ENCODE data around the gene WDR33.

Gene WDR33

DNA sequence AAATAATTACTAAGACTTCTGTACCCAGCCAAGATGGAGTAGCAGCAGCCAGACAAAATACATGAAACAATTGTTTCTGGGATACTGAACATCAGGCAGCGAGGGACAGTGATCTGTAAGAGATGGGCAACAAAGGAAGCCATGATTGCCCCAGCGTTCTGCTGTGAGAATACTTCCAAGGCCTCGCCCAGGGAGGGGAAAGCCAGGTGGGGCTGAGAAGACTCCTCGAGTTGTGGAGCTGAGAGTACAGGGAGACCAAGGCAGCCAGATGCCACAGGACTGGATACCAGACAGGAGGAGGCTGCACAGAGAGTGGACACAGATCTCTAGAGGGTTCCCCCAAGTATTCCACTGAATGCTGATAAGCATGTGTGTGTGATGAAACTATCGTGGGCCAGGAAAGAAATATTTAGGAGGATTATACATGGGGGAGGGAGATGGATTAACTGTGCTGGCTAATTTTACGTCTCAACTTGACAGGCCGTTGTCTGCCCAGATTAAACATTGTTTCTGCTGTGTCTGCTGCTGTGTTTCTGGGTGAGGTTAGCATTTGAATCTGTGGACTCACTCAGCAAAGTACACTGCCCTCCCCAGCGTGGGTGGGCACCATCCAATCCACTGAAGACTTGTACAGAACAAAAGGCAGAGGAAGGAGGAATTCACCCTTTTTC lies 125.4 kb downstream of the WDR33 start:
- no peak for DNase-seq

DNA sequence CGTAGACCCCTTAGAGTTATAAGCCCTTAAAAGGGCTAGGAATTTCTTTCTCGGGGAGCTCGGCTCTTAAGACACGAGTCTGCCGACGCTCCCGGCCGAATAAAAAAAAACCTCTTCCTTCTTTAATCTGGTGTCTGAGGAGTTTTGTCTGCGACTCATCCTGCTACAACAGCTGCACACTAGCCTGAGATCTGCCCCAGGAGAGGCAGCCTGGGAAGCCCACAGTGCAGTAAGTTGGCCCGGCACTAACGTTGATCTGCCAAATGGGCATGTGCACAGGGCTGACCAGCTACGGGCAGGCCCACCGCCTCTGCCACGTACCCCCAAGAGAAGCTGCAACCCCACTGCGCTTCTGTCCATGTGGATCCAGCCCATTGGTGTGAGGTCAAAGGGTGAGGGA lies 127.2 kb downstream of the WDR33 start:
- no peak for DNase-seq

DNA sequence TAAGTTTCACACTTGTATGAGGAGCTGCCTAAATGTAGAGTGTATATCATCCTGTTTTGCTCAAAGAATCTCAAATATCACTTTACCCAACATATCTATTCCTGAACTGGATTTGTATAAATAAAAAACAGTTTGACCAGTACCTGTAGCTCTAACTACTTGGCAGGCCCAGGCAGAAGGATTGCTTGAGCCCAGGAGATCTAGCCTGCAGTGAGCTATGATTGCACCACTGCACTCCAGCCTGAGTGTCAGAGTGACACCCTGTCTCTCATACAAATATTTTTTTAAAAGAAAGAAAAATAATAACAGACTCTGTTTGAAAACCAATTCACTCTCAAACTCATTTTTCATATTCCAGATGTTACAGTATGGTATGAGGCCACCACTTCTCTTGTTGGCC lies 127.9 kb downstream of the WDR33 start:
- no peak for DNase-seq

DNA sequence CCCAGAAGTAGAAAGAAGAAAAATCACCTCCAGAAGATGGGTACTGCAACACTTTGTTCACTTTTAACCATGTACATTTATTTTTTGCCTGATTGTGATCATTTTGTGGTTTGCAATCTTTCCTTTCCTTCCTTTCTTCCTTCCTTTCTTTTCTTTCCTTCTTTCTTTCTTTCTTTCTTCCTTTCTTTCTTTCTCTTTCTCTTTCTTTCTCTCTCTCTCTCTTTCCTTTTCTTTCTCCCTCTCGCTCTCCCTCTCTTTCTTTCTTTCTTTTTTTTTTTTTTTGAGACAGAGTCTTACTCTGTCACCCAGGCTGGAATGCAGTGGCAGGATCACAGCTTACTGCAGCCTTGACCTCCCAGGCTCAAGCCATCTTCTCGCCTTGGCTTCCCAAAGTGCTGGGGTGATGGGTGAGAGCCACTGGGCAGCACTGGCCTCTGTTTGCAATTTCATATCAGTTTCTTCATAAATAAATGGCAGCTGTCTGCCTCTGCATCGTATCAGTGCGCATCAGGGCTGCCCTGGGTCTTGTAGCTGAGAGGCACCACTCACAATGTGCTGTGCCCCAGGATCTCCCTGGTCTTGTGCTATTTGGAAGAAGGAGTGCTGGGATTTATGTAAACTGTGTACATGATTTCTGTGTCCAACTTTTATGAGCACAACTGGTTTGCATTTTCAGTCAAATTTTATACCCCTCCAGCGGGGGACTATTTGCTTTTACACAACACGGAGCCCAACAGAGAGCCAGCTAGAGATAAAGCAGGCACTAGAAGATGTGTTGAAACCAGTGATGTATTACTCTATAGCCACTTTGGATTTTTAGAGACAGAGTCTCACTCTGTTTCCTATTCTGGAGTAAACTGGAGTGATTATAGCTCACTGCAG lies 128.8 kb downstream of the WDR33 start:
- DNase-seq = no peak

DNA sequence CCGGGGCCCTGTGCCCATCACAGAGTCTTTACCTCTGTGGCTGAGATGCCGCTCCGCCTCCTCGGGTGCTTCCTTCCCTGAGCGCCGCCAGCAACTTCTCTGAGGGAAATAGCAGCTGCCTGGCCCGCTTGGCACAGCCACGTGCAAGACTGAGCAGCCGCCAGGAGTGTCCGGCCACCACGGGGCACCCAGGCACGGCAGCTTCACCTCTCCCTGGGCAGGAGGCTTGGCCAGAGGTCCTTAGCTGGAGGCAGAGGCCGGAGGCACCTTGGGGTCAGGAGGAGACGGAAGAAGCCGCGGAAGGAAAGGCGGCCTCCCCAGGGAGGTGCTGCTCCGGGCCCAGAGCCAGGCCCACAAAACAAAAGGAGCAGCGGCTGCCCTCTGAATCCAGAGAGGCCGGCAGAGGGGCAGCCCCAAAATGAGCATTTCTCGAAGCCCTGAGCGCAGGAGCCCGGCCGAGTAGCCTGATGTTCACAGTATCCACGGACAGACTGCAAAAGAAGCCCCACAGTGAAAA lies 129.6 kb downstream of the WDR33 start:
- no peak for DNase-seq

DNA sequence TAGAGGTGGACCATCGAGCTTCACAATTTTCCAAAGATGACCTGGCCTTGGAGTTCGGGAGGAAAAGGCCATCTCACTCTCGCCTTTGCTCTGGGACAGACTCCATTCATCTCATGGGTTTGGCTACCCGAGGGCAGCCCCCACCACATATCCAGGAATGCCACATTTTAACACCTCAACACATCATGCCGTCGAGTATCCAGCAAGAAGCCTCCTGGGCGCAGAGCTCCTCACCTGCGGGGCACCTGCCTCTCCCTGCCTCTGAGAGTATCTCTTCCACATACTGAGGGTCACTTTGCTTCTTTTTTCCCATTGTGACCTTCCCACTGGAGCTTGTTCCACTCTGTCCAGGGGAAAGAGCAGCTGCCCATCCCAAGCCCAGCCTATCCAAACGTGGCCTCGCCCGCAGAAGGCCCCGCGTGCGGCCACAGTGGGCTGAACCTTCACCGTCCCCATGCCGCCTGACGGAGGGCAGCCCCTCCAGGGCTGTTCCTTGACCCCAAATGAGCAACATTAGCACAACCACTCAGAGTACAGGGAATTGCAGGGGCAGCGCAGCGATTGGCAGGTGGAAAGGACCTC lies 130.2 kb downstream of the WDR33 start:
- DNase-seq = no peak

DNA sequence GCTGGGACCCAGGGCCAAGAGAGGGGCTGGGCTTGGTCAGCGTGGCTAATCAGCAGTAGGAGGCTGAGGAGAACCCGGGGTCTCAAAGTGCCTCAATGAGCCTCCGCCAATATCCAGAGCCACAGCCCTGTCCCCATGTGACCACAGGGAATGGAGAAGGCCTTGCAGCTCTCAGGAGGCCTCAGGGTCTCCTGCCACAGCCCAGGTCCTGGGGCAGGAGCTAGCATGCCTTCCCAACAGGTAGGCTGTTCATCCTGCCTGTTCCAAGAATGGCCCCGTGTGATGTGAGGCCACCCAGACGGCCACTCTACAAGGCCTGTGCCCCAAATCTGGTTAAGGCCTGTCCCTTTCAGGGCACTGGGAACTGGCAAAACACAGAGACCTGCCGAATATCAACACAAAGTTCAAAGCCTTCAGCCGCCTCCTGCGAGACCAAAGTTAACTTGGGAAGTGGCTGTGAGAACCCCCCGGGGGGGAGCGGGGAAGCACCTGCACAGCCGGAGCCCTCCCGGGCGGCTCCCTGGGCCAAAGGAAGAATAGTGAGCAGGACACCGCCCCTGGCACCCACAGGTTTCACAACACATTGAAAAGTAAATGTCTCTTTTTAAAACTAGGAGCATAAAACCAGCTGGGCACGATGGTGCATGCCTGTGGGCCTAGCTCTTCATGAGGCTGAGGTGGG lies 131.2 kb downstream of the WDR33 start:
- DNase-seq = no peak

DNA sequence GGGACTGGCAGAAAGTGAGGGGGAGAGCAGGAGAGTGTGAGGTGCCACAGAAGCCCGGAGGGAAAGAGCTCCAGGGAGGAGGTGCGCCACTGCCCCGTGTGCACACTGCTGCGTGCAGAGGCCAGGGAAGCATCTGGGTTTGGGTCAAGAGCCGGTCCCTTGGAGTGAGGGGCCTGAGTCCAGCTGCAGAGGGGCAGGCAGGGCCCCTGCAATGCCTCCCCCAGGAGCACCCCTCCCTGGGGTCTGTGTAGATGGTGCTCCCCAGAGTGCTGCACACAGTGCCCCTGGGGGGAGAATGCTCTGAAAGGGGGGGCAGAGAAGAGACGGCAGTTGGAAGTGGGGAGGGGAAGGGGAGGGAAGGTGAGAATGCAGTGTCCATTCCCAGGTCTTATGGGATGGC lies 132.0 kb downstream of the WDR33 start:
- DNase-seq = no peak

DNA sequence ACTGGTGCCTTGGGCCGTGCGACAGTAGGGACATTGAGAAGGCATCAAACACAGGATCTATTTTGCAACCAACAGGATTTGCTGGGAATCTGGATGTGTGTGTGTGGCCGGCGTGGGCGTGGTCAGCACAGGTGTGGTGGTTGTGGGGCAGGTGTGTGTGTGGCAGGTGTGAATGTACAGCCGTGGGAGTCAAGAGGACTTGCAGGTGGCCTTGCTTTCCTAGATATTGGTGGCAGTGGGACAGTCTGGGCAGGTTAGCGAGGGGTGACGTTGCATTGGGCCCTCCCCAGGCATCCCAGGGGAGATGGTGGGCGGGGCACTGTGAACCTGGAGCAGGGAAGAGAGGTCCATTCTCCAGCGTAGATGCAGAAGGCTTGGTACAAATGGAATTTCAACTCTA lies 132.4 kb downstream of the WDR33 start:
- no peak for DNase-seq

DNA sequence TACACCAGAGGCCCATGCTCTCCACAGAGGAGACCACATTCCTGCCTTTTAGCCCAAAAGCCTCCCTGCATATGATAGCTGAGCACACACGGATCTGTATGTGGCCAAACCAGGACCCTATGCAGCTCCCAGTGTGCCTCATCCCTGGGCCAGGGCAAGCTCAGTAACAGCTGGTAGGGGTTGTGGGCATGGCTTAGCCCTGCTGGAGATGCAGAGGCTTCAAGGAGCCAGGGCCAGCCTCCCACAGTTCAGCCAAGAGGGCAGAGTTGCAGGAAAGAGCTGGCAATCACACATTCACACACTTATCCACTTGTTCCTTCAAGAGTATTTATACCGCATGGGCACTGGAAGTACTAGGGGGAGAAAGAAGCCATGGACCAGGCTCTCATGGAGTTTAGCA lies 134.1 kb downstream of the WDR33 start:
- no peak for DNase-seq

DNA sequence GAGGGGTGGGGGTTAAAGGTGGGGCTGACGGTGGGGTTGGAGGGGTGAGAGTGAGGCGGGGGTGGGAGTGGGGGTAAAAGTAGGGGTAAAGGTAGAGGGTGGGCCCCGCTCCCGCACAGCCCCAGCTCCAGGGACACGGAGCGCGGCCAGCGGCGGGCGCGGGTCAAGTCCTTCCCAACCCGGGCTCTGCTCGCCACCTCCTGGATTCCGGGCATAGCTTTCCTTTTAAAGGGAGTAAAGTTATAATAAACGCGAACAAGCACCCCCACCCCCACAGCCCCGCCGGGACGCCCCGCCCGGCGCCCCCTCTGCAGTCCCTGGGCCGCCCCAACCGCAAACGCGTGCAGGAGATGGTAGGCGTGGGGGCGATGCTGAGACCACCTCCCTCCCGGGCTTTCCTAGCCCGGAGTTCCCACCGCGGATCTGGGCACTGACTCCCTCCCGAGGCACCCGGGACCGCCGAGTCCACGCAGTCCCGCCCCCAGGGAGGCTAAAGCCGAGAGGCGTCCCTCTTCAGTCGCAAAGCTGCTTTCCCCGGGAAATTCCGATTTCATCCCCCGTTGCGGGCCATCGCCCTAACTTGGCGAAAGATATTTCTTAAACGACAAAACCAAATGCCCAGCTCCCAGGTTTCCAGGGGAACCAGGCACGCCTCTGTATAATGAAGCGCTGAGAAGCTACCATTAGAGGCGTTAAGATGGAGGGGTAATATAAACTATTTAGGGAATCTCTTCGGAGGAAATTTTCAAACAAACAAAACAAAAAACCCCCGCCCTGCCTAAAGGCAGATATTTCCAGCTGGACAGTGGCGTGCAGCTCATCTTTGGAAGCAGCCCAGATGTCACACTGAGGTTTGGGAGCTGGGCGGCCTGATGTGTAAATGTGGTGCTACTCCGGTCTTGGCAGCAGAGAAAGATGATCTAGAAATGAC lies 135.4 kb downstream of the WDR33 start, which contains the start of gene LIMS2:
Gene LIMS2, minus strand, starts transcription at position 200 of the 931 bp plus-strand sequence. CDS start 506 bp downstream, outside the sequence.
- DNase-seq = no peak

DNA sequence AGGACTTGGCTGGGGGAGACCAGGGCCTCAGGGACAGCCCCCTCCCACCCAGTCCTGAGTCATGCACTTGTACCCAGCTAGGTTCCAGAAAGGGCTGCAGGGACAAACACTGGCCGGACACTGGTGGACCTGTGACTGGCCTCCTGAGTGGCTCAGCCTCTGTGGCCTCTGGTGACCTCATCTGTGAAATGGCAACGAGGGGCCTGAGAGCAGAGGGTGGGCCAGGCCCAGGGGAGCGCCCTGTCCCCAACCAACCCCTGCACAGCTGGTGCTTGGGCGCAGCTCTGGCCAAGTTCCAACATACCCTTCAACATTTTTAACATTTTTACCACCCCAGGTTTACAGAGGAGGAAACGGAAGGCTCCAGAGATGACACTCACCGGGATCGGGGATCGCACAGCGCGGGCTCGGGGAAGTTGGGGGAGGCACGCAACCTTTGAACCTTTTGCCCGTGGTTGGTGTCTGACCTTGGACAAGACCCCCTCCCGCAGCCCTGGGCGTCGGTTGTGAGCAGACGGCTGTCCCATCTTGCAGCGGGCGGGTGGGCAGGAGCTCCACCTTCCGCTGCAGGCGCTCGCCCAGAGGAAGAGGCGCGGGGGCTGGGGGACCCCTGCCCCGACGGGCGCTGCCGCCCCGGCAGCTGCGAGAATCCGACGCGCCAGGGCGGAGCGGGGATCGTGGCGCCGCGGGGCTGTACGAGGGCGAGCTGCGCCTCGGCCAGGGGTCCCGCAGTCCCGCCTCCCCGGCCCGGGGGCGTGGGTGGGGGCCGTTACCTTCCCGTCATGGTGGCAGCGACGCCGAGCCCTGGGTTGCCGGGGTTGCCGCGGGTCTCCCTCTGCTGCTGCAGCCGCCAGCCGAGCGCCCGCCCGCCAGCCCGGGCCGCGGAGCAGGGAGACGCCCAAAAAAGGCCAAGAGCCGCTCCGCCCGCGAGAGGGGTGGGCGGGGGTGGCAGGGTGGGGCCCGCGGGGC lies 136.4 kb downstream of the WDR33 start:
- no peak for DNase-seq

DNA sequence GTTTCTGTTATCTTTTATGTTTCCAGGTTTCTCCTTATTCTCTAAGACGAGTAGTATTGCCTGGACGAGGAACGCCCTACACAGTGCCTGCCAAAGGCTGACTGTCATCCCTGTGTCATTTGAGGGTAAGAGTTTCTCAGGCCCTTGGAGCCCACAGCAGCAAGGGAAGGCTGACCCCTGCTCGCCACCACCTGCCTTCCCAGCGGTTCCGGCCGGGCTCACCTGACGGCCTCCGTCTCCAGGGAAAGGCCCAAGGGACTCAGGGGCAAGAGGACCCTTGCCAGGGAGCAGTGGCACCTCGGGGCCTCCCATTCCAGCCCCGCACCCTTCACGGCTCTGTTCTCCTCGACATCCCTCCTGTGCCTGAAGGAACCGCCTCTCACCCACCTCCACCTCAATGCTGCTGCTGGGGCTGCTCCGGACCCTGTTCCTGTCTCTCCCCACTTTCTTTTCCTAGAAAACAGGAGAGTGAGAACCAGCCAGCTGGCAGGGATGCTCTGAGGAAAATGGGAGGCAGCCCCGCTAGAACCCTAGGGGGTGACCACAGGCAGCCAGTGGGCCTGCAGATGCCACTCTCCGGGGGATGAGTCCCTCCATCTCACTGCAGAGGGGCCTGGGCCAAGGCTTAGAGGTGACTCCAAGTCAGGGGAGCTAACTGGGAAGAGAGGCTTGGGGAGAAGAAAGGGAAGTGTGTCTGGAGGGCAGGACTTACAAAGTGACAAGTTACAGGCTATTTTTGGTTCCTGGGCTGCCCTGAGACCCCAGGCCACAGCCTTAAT lies 137.5 kb downstream of the WDR33 start:
- DNase-seq = no peak

DNA sequence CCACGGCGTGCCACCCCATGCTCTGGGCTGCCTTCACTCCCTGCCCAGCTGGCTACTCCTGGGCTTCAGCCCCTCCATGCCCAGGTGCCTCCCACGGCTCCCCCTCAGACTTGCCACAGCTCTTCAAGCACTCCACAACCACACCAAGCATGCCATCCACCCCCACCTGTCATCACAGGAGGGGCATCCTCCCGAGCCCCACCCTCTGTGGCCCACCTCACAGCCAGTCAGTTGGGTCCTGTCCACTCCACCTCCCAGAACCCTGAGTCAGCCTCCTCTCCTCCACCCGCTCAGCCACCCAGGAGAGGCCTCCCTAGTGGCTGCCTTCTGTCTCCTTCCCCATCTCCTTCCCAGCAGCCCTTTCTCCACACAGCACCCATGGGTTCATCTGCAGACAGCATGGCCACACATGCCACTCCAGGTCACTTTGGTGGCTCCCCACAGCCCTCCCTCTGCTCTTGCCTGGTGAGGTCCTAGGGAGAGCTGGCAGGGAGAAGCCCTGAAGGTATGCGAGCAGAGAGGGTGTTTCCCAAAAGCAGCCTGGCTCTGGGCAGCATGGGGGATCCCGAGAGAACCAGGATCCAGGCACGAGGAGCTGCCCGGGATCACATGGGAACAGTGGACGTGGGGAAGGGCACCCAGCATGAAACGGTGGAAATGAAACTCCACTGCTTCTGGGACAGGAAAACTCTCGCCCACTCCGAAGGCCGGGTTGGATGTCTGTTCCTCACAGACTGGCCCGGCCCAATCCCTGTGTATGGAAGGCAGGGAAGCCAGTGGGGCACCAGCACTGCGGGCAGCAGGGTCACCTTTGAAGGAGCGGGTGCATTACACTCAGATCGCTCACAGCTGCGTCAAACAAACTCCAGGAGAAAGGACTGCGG lies 138.4 kb downstream of the WDR33 start:
- no peak for DNase-seq

DNA sequence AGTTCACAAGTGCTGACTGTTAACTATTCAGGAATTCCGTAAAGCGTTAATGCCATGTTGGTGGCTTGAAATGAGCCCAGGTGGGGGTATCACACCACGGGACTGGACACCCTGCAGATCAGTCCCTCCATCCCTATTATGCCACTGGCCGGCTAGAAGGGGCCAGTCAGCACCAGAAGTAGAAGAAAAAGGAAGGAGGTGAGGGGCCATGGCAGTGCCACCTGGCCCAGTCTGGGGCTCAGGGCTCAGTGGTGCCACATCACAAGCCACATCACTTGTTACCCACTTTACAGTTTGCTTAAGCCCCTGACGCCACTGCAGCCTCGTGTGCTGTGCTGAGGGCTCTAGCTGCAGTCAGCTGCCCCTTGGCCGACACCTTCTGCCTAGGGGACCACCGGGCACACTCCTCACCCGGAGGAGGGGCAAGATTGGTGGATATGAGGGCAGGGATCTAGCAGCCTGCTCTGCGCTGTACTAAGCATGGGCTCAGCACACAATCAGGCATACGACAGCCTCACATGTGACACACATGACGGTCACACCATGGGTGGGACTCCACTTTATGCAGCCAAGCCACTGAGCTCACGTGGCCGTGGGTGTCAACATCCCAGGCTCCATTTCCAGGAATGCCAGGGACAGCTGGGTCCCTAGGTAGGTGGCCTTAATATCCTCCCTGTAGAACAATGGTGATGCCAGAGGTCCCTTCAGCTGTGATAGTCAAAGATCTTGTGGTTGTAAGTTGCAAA lies 139.2 kb downstream of the WDR33 start:
- DNase-seq = no peak

DNA sequence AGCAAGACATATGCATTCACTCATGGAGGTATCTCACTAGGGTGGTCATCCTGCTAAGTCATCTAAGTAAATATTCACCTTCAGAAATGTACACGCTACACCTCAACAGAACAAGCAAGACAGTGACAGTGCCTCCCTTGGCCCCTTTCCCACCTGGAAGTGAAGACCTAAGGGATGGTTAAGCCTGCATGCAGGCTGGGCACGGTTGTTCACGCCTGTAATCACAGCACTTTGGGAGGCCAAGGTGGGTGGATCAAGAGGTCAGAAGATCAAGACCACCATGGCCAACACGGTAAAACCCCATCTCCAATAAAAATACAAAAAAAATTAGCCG lies 140.0 kb downstream of the WDR33 start:
- DNase-seq = no peak

DNA sequence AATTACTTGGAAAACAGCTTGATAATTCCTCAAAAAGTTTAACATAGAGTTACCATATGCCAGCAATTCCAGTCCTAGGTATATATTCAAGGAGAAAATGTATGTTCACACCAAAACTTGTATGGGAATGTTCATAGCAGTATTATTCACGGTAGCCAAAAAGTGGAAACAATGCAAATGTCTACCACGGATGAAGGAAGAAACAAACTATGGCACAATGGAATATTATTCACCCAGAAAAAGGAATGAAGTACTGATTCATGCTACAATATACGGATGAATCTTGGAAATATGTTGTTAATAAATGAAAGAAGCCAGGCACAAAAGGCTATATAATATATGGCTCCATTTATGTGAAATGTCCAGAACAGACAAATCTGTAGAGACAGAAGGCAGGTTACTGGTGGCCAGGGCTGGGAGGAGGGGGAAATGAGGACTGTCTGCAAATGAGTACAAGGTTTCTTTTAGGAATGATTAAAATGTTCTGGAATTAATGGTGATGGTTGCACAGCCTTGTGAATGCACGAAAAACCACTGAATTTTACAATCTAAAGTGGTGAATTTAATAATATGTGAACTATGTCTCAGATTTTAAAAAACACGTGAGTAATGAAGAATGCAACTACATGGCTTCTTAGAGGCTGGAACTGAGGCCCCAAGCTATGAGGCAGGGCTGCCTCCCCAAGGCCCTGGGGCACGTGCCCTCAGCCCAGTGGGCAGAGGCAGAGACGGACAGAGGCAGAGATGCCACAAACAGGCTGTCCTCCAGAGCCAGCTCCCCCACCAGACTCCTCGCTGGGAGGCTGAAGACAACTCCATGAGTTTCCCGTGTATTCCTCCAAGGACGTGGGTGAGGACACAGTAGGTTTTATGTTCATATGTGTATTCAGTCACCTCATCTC lies 140.7 kb downstream of the WDR33 start:
- no peak for DNase-seq

Data from activated CD4-positive, CD25-positive, alpha-beta regulatory T cell (primary cell).